ENCODE results near the gene ATF6. TPM values are rescaled to one million over a fixed set of nuclear protein-coding genes. Genes with fewer than 3 reads are reported as not detected.

ATF6 gene
- total and polyA plus RNA-seq, 2 of the 4 experiments (the other 2 are of a cell fraction) = 12.2 to 17.6 TPM

DNA sequence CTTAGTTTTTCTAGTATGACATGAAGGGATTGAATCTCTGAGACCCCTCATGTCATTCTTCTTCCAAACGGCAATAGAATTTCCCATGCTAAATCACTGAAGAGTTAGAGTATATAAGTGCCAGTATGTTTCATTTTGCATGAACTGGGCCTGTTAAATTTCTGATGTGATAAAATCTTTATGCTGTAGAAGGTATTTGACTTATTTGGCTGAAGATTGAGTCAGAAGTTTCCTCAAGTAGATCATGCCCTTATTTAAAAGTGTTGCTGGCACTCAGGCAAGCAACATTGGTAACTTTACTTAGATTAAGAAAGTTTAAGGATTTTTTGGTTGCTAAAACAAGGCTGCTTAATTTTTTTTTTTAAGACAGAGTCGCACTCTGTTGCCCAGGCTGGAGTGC is 13.3 kb downstream of the ATF6 start:
- 100% methylated on average over 1 of the region's 2 CpGs; no CpG with 5 or more reads in 1 of the 2 experiments for WGBS, 2 experiments (ENCODE audit: extremely low coverage in 2 of 2, insufficient read length in 1 of 2)
- Histone ChIP-seq H4K91ac (ENCODE audit: insufficient read depth, low read depth, low read length) (no peak overlapping the region), H3K9me1 (ENCODE audit: insufficient read depth, low read length) (no peaks in the 10 kb centered on the region; the same call in 1 of the 2 replicates), H3K27me3 (ENCODE audit: control insufficient read depth, insufficient read depth, low read length) (no peaks in the 10 kb centered on the region), H3K23ac (ENCODE audit: low read depth, low read length) (no peak overlapping the region), H4K8ac (ENCODE audit: low read depth in 2 of 2, low read length in 2 of 2) (no peak overlapping the region), H3K36me3 (ENCODE audit: control insufficient read depth, insufficient read depth, low read length) (peaks cover 5% of the 10 kb centered on the region; the same call in 1 of the 2 replicates), H2BK120ac (ENCODE audit: low read depth, low read length) (no peak overlapping the region), H3K79me1 (ENCODE audit: low read depth in 1 of 2, low read length in 2 of 2) (peaks cover 26 to 28% of the 10 kb centered on the region in 2 experiments), H2BK20ac (ENCODE audit: low read depth, low read length) (no peak overlapping the region), H3K14ac (replicated peaks; ENCODE audit: low read depth, low read length) (no peak overlapping the region), H2AFZ (replicated peaks; ENCODE audit: low read length, poor library complexity) (no peak overlapping the region), H3K4me3 (ENCODE audit: insufficient read depth, low read depth, low read length) (no peak overlapping the region), H3K9ac (ENCODE audit: low read depth, low read length) (no peak overlapping the region), H3K4ac (ENCODE audit: low read depth, low read length) (no peak overlapping the region), H3K27ac (ENCODE audit: insufficient read depth, low read length) (no peak overlapping the region), H2BK15ac (ENCODE audit: low read depth, low read length) (no peak overlapping the region), H3K4me2 (ENCODE audit: low read depth, low read length) (no peak overlapping the region), H2AK5ac (ENCODE audit: low read depth, low read length) (no peak overlapping the region), H4K5ac (ENCODE audit: low read depth, low read length) (no peak overlapping the region), H2AK9ac (replicated peaks; ENCODE audit: low read depth, low read length, poor library complexity) (no peak overlapping the region), H3K9me3 (ENCODE audit: control insufficient read depth, insufficient read depth, low read length) (no peaks in the 10 kb centered on the region), H3K18ac (ENCODE audit: low read depth, low read length) (no peak overlapping the region), H3K56ac (ENCODE audit: extremely low read depth, insufficient read depth, low read length) (no peak overlapping the region), H2BK5ac (ENCODE audit: low read depth, low read length, poor library complexity, severe bottlenecking) (no peak overlapping the region), H4K20me1 (ENCODE audit: insufficient read depth, low read length) (no peaks in the 10 kb centered on the region), H3K4me1 (ENCODE audit: control insufficient read depth, insufficient read depth, low read length) (peaks cover 5% of the 10 kb centered on the region)
- in situ Hi-C loops (cut with MboI; ENCODE audit: low sequenced_read_pairs) = loop anchor here (25.0 kb wide), 2 partner anchors 458 to 608 kb away; partner anchors contain the start of genes C1orf226 and SPATA46
- BruUV-seq (replicated peaks) = no TSS peak
- POLR2A ChIA-PET (ENCODE audit: unreplicated experiment) = no interaction called here
- dilution Hi-C loops (cut with HindIII; ENCODE audit: low sequenced_read_pairs, unreplicated experiment) = no loop called here
- DNase-seq (no peak), ATAC-seq (ENCODE audit: low read depth) (no peak)
- intact Hi-C loops (cut with micrococcal nuclease) = no loop called here
- TF ChIP-seq SMC3 (IDR thresholded peaks at IDR 0.05; ENCODE audit: low read depth, low read length) = no peak
- no peak for TF ChIP-seq FOS (IDR thresholded peaks at IDR 0.05; ENCODE audit: low read depth, low read length)
- no peak for TF ChIP-seq MXI1 (IDR thresholded peaks at IDR 0.05; ENCODE audit: borderline replicate concordance, low read depth, low read length)
- no peak for TF ChIP-seq RFX5 (IDR thresholded peaks at IDR 0.05; ENCODE audit: low read depth, low read length)
- TF ChIP-seq CHD1 (IDR thresholded peaks at IDR 0.05; ENCODE audit: low read depth, low read length) = no peak
- no peak for TF ChIP-seq MAZ (IDR thresholded peaks at IDR 0.05; ENCODE audit: borderline replicate concordance, low read depth, low read length)
- TF ChIP-seq POLR2A (IDR thresholded peaks at IDR 0.05; ENCODE audit: low read depth, low read length) = no peak
- no peak for TF ChIP-seq MAFK (IDR thresholded peaks at IDR 0.05; ENCODE audit: low read depth, low read length)
- no peak for TF ChIP-seq BHLHE40 (IDR thresholded peaks at IDR 0.05; ENCODE audit: low read depth, low read length)
- no peak for TF ChIP-seq CEBPB (IDR thresholded peaks at IDR 0.05; ENCODE audit: low read depth, low read length)
- no peak for TF ChIP-seq RAD21 (IDR thresholded peaks at IDR 0.05; ENCODE audit: low read length)
- TF ChIP-seq, protein P1, sequence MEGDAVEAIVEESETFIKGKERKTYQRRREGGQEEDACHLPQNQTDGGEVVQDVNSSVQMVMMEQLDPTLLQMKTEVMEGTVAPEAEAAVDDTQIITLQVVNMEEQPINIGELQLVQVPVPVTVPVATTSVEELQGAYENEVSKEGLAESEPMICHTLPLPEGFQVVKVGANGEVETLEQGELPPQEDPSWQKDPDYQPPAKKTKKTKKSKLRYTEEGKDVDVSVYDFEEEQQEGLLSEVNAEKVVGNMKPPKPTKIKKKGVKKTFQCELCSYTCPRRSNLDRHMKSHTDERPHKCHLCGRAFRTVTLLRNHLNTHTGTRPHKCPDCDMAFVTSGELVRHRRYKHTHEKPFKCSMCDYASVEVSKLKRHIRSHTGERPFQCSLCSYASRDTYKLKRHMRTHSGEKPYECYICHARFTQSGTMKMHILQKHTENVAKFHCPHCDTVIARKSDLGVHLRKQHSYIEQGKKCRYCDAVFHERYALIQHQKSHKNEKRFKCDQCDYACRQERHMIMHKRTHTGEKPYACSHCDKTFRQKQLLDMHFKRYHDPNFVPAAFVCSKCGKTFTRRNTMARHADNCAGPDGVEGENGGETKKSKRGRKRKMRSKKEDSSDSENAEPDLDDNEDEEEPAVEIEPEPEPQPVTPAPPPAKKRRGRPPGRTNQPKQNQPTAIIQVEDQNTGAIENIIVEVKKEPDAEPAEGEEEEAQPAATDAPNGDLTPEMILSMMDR (conservative IDR thresholded peaks at IDR 0.05; ENCODE audit: low read depth, low read length) = no peak
- CTCF ChIA-PET = no interaction called here
